ENCODE measurements around the gene RAB20.

Gene RAB20

GRCh38 chr13:110528371-110528770 is 33.2 kb downstream of the RAB20 start:
- DNase-seq = no peak

GRCh38 chr13:110525328-110526319 is 35.9 kb downstream of the RAB20 start:
- peak; percentile 8 for DNase-seq

- DNase-seq = no peak
These were observed 36.8 kb downstream of the RAB20 start for GRCh38 chr13:110524541-110525257.

GRCh38 chr13:110523838-110524540 is 37.5 kb downstream of the RAB20 start:
- no peak for DNase-seq

- no peak for DNase-seq
These were observed 38.3 kb downstream of the RAB20 start for GRCh38 chr13:110523180-110523579.

GRCh38 chr13:110522721-110523120 is 38.8 kb downstream of the RAB20 start:
- no peak for DNase-seq

GRCh38 chr13:110521946-110522345 is 39.6 kb downstream of the RAB20 start:
- no peak for DNase-seq

GRCh38 chr13:110521296-110521680 is 40.2 kb downstream of the RAB20 start:
- DNase-seq = no peak

- no peak for DNase-seq
These were observed 40.9 kb downstream of the RAB20 start for GRCh38 chr13:110520431-110521295.

- no peak for DNase-seq
These were observed 42.0 kb downstream of the RAB20 start for GRCh38 chr13:110519506-110519905.

GRCh38 chr13:110519046-110519445 is 42.5 kb downstream of the RAB20 start:
- DNase-seq = no peak

- no peak for DNase-seq
These were observed 43.0 kb downstream of the RAB20 start for GRCh38 chr13:110518571-110518970.

GRCh38 chr13:110518226-110518525 is 43.3 kb downstream of the RAB20 start:
- no peak for DNase-seq

- DNase-seq = no peak
These were observed 43.9 kb downstream of the RAB20 start for GRCh38 chr13:110517505-110518225.

GRCh38 chr13:110516500-110516899 is 45.0 kb downstream of the RAB20 start:
- DNase-seq = no peak

GRCh38 chr13:110512198-110512740 is 49.3 kb downstream of the RAB20 start:
- no peak for DNase-seq

GRCh38 chr13:110511509-110512181 is 49.9 kb downstream of the RAB20 start:
- DNase-seq = no peak

- no peak for DNase-seq
These were observed 51.3 kb downstream of the RAB20 start for GRCh38 chr13:110509971-110510786.

GRCh38 chr13:110509478-110509926 is 52.0 kb downstream of the RAB20 start:
- no peak for DNase-seq
